ENCODE data around the gene DENND5B. TPM values are rescaled to one million over a fixed set of nuclear protein-coding genes. Genes with fewer than 3 reads are reported as not detected.

Gene DENND5B
- total and polyA plus RNA-seq, 8 donors: 1.1 to 25.2 (median 7.7) TPM

GRCh38 chr12:31527083-31527482, 63.9 kb downstream of the DENND5B start:
- Histone ChIP-seq H3K4me1 (peaks cover 0 to 7% (median 2%) of the 10 kb centered on the region in 4 donors), H3K36me3 (no peaks in the 10 kb centered on the region), H3K9me3 (no peaks in the 10 kb centered on the region), H3K27me3 (no peaks in the 10 kb centered on the region), H3K27ac (no peak overlapping the region), H3K4me3 (no peak overlapping the region)
- no peak for DNase-seq
- intact Hi-C loops (cut with DNase I; ENCODE audit: low total_unique reads): no loop called here
- 95 to 98% (median 97%) methylated on average over 4 of the region's 4 CpGs for WGBS, 5 donors
- TF ChIP-seq CTCF (IDR thresholded peaks at IDR 0.05) (no peak), POLR2A (IDR thresholded peaks at IDR 0.05) (no peak), EP300 (IDR thresholded peaks at IDR 0.05) (no peak), POLR2AphosphoS5 (IDR thresholded peaks at IDR 0.05) (no peak)

GRCh38 chr12:31526158-31526546, 64.8 kb downstream of the DENND5B start:
- DNase-seq: no peak
- Histone ChIP-seq H3K4me3 (no peak overlapping the region), H3K36me3 (no peaks in the 10 kb centered on the region), H3K9me3 (no peaks in the 10 kb centered on the region), H3K27ac (no peak overlapping the region), H3K4me1 (peaks cover 0 to 12% (median 2%) of the 10 kb centered on the region in 4 donors), H3K27me3 (no peaks in the 10 kb centered on the region)
- intact Hi-C loops (cut with DNase I; ENCODE audit: low total_unique reads): no loop called here
- no peak for TF ChIP-seq POLR2A (IDR thresholded peaks at IDR 0.05)
- no peak for TF ChIP-seq EP300 (IDR thresholded peaks at IDR 0.05)
- no peak for TF ChIP-seq CTCF (IDR thresholded peaks at IDR 0.05)
- TF ChIP-seq POLR2AphosphoS5 (IDR thresholded peaks at IDR 0.05): no peak
- 54 to 65% (median 56%) methylated on average over 4 of the region's 4 CpGs for WGBS, 5 donors

- intact Hi-C loops (cut with DNase I; ENCODE audit: low total_unique reads): no loop called here
- WGBS, 5 donors: 85 to 92% (median 88%) methylated on average over 3 of the region's 3 CpGs
- TF ChIP-seq CTCF (IDR thresholded peaks at IDR 0.05) (no peak), POLR2AphosphoS5 (IDR thresholded peaks at IDR 0.05) (no peak), EP300 (IDR thresholded peaks at IDR 0.05) (no peak), POLR2A (IDR thresholded peaks at IDR 0.05) (no peak)
- no peak overlapping the region for H3K4me3 ChIP-seq
- peaks cover 0 to 12% (median 2%) of the 10 kb centered on the region in 4 donors for H3K4me1 ChIP-seq
- DNase-seq: no peak
- no peaks in the 10 kb centered on the region for H3K9me3 ChIP-seq
- no peaks in the 10 kb centered on the region for H3K36me3 ChIP-seq
- H3K27ac ChIP-seq: no peak overlapping the region
- no peaks in the 10 kb centered on the region for H3K27me3 ChIP-seq
Measured at GRCh38 chr12:31525496-31526157, 65.3 kb downstream of the DENND5B start.

- no peaks in the 10 kb centered on the region for H3K9me3 ChIP-seq
- DNase-seq: no peak
- peaks cover 0 to 14% (median 3%) of the 10 kb centered on the region in 4 donors for H3K4me1 ChIP-seq
Measured at GRCh38 chr12:31524791-31525495, 66.0 kb downstream of the DENND5B start.

More at GRCh38 chr12:31524791-31525495, 66.0 kb downstream of the DENND5B start:
- TF ChIP-seq POLR2A (IDR thresholded peaks at IDR 0.05): no peak
- TF ChIP-seq EP300 (IDR thresholded peaks at IDR 0.05): no peak
- TF ChIP-seq CTCF (IDR thresholded peaks at IDR 0.05): no peak
- TF ChIP-seq POLR2AphosphoS5 (IDR thresholded peaks at IDR 0.05): no peak
- Histone ChIP-seq H3K36me3 (no peaks in the 10 kb centered on the region), H3K4me3 (no peak overlapping the region), H3K27ac (no peak overlapping the region), H3K27me3 (no peaks in the 10 kb centered on the region)
- WGBS, 5 donors: 54 to 79% (median 70%) methylated on average over 1 of the region's 1 CpG
- intact Hi-C loops (cut with DNase I; ENCODE audit: low total_unique reads): no loop called here

Measured in stomach (tissue), 9 donors.